AG08396 (cell line): Measurements from ENCODE around the gene CNNM1.

Source experiments
- DNase-seq: peaks from one replicate; pipeline ENCODE4 v3.0.0; 2012; ENCODE audit warnings: low spot score, mixed read lengths

The CNNM1 gene

DNA sequence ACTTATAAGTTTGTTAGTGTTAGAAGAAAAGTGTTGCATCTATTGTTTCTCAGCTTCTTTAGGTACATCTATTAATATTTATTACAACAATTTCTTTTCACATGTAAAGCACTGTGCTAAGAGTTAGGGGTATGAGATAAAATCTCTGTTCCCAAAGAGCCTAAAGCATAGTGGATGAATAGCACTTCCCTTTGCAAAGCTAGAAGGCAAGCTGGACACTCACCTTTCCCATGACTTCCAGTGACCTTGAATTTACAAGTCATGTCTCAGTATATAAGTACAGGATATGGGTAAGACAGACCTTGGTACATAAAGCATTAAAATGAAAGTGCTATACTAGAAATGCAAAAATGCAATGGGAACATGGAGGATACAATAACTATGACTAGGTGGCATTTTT lies 8.7 kb downstream of the CNNM1 start:
- no peak for DNase-seq

DNA sequence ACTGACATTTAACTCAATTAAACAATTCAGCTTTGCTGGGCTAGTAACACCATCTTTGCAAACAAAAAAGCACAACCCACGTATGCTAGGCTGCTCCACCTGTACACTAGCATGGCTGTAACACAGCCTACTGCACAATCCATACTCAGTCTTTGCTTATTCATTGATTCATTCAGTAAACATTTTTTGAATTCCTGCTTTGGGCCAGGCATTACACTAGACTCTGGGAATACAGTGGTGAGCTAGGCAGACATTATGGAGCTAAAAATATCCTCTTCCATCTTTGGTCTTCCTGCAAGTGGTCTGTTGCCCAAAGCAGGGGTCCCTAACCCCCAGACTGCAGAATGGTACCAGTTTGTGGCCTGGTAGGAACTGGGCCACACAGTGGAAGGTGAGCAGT lies 9.9 kb downstream of the CNNM1 start:
- peak; percentile 25 for DNase-seq

DNA sequence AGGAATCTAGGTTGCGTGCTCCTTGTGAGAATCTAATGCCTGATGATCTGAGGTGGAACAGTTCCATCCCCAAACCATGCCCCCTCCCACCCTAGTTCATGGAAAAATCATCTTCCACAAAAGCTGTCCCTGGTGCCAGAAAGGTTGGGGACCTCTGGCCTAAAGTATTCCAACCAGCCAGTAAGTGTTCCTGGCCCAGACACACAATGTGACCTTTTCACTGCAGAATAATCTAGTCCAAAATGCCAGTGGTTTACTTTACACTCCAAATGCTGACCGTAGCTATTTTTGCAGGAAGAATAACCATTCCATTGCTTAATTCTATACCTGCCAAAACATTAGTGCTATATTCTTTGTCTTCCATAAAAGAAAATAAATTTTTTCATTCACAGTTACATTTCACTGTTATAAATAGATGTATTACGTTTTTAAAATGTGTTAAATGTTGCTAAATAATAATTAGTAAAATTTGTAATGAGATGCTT lies 10.4 kb downstream of the CNNM1 start:
- no peak for DNase-seq

DNA sequence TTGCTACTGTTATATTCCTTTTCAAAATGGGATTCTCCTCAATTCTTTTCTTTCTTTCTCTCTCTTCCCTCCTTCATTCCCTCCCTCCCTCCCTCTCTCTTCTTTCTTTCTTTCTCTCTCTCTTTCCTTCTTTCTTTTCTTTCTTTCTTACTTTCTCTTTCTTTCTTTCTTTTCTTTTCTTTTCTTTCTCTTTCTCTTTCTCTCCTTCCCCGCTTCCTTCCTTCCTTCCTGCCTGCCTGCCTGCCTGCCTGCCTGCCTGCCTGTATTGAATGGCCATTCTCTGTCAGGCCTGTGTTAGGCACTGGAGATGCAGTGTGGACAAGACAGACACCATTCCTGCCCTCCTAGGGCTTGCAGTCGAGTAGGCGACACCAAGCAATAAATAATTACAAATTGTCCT lies 11.5 kb downstream of the CNNM1 start:
- DNase-seq, result no peak

DNA sequence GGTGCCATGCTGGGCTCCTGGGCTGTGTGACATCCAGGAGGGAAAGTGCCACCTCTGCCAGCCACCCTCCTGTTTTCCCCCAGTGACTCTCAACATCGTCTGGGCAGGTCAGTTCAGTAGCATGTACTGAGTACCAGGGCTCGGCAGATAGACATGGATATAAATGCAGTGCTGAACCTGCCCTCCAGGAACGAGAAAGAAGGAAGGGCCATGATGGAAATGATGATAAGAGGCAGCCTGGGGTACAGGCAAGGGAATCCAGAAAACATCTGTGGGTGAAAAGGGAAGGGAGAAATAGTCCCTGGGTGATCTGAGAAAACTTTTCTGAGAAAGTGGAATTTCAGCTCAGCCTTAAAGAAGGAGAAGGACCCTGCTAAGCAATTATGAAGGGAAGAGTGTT lies 12.1 kb downstream of the CNNM1 start:
- no peak for DNase-seq

DNA sequence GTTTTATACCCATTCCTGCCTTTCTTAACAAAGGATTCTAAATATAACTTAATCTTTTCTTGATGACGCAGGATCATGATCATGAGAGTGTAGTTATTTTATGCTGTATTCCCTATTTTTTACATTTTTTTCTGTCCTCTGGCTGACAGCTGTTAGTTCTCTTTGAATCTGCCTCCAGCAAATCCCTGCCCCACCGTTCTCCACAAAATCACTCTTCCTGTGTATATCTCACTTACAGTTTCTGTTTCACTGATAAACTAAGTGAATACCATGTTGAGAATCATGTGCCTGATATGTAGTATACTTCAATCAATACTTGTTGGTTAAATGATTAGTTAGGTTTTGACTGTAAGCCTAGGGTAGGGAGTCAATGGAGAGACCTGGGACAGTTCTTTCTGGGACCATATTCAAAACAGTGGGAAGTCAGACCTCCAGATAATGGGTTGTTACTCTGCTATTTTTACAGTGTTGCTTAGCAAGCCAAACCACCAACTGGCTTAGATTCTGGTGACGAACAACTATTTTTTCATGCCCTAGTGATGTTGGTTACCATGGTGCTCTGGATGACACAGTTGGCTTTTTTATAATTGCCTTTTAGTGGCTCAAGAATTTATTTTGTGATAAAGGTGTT lies 12.8 kb downstream of the CNNM1 start:
- DNase-seq, result peak; percentile 38

DNA sequence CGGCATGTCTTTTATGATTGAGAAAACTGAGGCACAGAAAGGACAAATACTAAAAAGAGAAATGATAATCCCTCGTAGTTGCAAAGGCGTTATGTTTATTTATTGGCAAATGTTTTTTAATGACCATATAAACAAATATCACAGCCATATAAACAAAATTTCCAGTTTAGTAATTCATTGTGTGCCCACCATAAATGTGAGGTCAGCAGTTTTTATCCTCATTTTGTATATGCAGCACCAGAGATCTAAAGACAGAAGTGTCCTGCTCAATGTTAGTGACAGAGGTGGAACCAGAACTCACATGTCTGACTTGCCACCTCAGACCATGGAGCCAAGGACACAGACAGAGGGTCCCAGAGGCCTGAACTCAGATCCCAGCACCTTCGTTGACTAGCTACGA lies 14.1 kb downstream of the CNNM1 start:
- DNase-seq, result no peak

DNA sequence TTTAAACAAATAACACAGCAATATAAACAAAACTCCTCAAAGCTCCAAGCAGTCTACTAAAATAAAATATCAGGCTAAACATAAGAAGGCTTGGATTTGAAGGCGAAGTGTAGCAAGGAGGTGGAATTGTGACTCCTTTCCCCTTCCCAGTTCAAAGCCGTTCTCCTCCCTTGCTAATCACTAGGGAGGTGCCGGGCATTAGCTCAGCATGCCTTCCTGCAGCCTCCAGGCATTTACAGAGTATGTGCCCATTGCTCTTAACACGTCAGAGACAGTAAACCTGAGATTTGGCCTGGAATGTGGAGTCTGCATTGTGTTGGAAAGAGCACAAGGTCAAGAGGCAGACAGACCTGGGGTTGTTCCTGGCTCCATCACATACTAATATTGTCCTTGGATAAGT lies 15.6 kb downstream of the CNNM1 start:
- no peak for DNase-seq

DNA sequence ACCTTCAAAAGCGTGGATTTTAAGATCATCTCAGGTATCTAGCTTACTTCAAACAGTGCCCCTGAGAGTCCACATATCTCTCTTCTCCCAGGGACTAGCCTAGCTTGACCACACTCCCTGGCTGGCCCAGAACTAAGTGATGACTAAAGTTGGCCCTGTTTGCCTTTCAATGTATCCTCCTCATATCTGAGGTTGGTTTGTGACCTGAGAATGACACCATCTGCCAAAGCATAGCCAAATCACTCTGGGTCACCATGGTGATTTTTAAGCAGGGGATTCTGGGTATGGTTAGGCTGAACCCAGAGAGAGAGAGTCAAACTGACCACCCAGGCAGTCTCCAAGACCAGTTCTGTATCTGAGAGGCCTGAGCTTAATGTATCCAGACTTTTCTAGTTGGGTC lies 16.2 kb downstream of the CNNM1 start:
- DNase-seq, result peak; percentile 53

DNA sequence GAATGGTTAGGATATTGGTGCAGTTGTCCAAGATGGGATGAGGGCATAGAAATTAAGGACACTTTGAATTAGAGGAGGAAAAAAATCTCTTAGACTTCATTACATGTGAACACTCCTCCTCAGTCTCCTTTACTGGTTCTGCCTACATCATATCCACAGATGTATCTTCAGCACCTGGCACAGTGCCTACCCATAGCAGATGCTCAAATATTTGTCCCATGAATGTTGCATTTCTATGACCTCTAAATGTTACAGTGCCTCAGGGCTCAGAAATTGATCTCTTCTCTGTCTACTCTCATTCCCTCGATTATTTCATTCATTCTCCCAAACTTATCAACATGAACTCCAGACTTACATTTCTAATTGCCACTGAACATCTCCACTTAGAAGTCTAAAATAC lies 17.1 kb downstream of the CNNM1 start:
- no peak for DNase-seq

DNA sequence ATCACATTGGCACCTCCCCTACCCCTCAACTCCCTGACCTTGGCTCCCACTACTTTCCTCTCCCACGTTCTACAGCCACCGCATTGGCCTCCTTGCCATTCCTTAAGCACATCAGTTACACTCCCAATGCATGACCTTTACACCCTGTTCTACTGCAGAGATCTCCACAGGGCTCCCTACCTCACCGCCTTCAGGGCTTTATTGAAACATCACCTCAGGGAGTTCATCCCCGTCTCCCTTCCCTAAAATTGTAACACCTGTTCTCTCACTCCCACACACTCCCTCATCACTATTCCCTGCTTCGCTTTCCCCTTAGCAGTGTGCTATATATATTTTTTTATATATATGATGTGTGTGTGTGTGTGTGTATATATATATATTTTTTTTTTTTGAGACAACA lies 18.5 kb downstream of the CNNM1 start:
- DNase-seq, result no peak

DNA sequence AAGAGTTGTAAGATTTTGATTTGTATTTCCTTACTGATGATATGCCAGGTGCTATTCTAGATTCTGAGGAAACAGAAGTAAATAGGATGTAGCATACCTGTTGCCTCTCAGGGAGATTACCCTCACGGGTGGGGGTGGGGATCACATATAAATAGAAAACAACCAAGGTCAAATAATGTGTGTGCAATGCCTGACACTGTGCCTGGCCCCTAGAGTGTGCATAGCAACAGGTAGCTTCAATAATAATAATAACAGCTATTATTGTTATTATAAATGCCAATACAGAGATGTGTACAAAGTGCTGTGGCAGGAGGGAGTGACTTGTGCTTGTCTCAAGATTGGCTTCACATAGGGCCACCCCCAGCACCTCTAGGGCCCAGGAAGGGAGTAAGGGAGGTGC lies 24.0 kb downstream of the CNNM1 start:
- no peak for DNase-seq

DNA sequence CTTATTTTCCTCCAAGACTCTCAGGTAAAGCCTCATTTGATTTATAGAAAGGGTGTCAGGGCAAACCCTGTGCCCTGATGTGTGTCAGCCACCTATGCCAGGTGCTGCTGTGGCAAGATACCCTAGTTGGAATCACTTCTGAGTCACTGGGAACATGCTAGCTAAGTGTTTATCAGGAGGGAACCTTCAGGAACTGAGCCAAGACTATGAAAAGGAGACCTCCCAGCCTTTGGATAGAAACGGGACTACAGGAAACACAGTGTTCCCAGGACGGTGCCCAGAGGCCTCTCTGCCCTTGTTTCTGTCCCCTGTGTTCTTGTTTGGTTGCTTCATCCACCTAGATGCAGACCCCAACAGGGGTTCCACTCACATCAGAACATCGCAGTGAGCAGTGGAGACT lies 28.5 kb downstream of the CNNM1 start:
- no peak for DNase-seq

DNA sequence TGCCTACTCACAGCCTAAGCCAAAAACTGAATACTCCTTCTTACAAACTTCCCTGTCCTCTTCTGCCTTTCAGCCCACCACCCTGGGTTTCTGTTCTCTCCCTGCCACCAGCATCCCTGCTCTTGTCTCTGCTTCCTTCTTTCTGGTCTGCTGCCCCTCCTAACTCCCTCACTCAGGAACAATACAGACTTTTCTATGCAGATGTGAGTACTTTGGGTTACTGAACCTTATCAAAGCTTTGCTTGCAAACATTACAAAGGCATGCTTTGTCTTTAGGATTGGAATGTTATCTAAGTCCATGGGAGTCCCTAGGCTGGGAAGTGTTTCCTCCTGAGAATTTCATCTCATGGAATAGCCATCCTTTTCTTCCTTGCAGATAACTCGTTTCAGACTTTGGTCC lies 28.9 kb downstream of the CNNM1 start:
- DNase-seq, result no peak

DNA sequence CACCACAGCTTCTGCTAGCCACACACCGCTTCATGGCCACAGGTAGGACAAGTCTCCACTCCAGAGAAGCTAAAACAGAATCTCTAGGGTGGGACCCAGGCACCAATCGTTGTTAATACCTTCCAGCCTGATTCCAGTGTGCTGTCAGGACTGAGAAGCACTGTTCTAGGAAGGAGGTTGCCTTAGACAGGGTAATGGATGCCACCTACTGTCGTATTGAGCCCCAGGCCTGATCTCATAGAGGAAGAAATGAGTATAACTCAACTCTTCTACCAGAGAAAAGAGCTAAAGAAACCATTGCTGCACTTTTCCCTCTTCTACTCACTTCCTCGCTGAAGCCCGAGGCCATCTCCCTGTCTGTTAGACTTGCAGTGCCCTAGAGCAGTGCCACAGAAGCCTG lies 31.8 kb downstream of the CNNM1 start:
- DNase-seq, result no peak

DNA sequence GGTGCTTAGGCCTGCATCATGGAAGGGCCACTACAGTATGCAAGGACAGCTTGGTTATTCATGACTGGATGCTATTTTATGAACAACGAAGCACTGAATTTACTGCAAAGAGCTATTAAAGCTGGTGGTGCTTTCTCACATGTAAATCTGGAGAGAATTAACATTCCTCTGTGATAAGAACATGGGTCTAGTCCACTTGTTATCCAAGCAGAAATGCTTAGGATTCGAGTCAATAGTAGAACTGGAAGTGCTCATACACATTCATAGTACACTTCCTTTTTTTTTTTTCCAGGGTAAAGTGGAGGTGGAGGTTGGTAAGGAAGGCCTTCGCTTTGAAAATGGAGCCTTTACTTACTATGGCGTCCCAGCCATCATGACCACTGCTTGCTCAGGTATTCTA lies 35.0 kb downstream of the CNNM1 start:
- DNase-seq, result peak; percentile 20

DNA sequence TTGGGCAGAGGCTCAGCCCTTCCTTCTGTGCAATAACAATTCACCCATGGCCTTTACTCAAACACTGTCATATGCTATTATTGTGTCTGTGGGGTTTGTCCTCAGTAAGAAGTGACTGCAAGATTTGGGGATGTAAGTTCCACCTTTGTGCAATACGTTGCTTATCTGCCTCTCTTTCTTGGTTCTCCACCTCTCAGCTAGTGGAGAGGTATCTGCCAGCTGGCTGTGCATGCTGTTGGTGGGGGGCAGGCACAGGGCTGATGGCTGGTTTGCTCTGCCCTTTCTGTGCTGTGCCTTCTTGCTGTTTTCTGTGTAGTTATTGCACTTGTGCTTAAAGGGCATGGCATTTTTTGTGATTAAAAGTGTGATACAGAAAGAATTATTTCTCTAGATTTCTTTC lies 36.2 kb downstream of the CNNM1 start:
- DNase-seq, result no peak

DNA sequence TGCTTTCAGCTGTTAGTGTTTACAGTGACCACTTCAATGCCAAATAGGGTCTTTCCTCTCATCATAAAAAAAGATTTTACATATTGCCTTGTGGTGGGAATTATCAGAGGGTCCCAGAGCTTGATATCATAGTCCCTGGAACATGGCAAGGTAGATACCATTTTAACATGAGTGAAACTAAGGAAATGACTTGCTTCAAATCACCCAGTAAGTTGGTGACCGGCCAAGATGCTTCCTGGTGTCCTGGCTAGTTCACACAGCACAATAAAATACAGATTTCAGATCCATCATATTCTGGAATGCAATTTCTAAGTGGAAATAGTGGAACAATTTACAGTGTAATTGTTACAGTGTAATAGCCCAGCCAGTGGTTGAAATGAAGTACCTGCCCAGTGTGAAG lies 36.6 kb downstream of the CNNM1 start:
- no peak for DNase-seq

DNA sequence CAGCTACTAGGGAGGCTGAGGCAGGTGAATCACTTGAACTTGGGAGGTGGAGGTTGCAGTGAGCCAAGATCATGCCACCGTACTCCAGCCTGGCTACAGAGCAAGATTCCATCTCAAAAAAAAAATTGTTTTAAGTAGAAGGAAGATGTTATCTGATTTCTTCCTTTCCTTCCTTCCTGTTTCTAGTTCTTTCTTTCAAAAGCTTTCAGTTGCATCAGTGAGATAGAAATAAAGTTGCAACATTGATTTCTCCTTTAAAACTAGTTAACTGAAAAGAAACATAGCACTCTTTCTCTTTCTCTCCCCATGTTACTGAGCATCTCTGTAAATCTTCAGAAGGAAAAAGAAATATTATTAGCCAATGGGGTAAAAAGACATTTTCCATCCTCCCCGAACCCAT lies 37.5 kb downstream of the CNNM1 start:
- no peak for DNase-seq

DNA sequence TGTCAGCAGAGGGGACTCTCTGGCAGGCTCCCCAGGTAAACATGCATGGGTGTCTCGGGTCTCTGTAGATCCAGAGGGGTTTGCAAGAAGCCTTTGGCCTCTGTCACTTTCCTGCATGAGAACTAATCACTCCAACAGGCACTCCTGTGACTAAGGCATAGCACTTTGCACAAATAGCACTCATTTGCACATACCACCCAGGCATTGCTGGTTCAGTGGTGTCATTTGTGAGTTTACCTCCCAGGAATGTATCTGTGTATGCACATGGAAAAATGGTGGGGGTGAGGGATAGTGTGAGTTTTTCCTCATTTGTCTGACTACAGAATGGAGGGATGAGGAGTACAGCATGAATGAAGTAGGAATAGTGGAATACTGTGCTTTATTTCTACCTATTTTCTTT lies 39.5 kb downstream of the CNNM1 start:
- DNase-seq, result peak; percentile 30

DNA sequence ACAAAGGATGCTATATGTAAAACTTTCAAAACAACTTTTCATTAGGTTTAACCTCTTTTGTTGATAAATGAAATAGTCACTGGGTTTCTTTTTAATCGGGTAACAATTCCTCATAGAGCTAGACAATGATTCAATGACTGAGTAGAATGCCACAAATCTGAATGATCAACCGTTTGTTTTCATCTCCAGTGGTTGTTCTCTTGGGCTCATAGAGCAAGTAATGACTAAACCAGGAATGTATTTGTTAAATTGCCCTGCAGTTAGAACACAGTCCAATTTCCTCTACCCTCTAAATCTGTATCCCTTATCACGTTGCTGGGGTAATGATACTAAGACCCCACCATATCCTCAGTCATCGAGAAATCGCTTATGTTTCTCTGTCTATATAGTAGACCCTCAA lies 40.0 kb downstream of the CNNM1 start:
- peak; percentile 22 for DNase-seq

DNA sequence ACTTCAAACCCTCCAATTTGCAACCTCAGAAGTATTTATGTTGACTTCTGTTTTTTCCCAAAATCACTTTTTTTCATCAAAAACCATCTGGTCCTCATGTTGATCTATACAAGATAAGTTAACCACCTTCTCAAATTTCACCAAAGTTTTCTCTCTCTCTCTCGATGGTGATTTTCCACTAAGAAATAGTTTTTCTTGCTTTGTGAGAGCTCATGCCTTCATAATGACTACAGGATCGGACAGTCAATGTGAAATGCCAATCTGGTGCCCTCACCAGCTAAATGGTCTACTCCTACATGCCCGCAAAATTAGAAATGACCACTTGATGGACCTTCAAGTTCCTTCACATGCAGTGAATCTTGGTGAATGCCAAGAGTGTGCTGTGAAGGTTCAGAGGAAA lies 40.4 kb downstream of the CNNM1 start:
- DNase-seq, result peak; percentile 18

DNA sequence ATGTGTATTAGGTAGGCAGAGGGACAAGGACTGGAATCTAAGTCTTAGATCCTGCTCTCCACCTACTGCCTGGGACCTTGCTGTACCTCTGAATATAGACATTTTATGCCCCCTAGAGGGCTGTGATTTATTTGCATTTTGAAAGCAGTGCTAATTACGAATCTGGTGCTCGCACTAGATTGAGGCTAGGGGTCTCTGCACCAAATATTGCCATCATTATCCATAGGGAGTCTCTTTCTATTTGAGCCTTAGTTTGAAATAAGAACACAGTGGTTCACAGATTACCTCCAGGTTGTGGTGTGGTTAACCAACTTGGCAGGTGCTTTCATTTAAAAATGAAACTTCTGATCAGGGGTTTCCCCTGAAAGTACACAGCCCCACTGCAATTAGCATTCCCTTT lies 41.8 kb downstream of the CNNM1 start:
- DNase-seq, result peak; percentile 36

DNA sequence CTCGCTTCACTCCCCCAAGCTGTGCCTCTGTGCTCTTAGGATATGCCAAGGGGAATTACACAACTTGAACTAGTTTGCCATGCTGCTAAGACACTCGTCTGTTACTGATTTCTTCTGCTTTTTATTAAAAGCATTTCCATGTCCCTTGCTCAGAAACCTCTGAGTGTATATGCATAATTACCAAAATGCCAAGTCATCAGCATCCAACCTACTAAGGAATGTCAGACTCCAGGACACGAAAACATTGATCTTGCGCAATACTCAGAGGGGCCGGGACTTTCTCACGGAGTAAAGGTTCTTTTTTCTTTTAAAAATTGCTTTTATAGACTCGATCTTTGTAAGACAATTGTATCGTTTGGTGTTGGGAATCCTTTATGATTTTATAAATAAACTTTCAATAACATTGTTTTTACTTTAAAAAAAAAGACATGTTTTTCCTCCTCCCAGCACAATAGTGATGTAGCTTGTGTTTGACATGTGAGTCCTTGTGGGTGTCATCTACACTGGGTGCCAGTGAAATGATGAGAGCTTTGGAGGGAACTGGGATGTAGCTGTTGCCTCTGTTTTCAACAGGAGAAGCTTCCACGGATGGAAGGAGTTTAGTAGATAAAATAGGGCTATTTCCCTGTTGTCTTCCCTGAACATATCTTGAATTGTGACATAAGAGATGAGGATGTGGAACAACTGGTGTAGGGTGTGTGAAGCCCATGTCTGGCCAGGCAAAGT lies 43.6 kb downstream of the CNNM1 start:
- no peak for DNase-seq
